ENCODE results near the gene BLVRB.

DNA sequence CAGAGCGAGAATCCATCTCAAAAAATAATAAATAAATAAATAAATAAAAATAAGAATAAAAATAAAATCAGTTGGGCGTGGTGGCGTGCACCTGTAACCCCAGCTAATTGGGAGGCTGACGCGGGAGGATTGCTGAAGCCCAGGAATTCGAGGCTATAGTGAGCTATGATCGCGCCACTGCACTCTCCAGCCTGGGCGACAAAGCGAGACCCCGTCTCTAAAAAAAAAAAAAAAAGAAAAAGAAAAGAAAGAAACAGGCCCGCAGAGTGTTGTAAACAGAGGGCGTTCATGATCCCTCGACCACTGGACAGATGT is 45.1 kb downstream of the BLVRB start:
- TF ChIP-seq TCF7L2 (IDR thresholded peaks at IDR 0.05; ENCODE audit: borderline replicate concordance, extremely low read depth, insufficient read depth, insufficient read length): no peak
- TF ChIP-seq, protein P1, sequence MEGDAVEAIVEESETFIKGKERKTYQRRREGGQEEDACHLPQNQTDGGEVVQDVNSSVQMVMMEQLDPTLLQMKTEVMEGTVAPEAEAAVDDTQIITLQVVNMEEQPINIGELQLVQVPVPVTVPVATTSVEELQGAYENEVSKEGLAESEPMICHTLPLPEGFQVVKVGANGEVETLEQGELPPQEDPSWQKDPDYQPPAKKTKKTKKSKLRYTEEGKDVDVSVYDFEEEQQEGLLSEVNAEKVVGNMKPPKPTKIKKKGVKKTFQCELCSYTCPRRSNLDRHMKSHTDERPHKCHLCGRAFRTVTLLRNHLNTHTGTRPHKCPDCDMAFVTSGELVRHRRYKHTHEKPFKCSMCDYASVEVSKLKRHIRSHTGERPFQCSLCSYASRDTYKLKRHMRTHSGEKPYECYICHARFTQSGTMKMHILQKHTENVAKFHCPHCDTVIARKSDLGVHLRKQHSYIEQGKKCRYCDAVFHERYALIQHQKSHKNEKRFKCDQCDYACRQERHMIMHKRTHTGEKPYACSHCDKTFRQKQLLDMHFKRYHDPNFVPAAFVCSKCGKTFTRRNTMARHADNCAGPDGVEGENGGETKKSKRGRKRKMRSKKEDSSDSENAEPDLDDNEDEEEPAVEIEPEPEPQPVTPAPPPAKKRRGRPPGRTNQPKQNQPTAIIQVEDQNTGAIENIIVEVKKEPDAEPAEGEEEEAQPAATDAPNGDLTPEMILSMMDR (IDR thresholded peaks at IDR 0.05 in 2 of 3, conservative IDR thresholded peaks at IDR 0.05 in 1 of 3; ENCODE audit: borderline replicate concordance in 1 of 3, insufficient read depth in 1 of 3, low read depth in 2 of 3, low read length in 2 of 3): no peak
- TF ChIP-seq EZH2 (IDR thresholded peaks at IDR 0.05): no peak
- TF ChIP-seq, protein P2, sequence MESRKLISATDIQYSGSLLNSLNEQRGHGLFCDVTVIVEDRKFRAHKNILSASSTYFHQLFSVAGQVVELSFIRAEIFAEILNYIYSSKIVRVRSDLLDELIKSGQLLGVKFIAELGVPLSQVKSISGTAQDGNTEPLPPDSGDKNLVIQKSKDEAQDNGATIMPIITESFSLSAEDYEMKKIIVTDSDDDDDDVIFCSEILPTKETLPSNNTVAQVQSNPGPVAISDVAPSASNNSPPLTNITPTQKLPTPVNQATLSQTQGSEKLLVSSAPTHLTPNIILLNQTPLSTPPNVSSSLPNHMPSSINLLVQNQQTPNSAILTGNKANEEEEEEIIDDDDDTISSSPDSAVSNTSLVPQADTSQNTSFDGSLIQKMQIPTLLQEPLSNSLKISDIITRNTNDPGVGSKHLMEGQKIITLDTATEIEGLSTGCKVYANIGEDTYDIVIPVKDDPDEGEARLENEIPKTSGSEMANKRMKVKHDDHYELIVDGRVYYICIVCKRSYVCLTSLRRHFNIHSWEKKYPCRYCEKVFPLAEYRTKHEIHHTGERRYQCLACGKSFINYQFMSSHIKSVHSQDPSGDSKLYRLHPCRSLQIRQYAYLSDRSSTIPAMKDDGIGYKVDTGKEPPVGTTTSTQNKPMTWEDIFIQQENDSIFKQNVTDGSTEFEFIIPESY (IDR thresholded peaks at IDR 0.05; ENCODE audit: extremely low read depth, insufficient replicate concordance, low read length): no peak
- no peak for TF ChIP-seq RAD21 (IDR thresholded peaks at IDR 0.05; ENCODE audit: low read depth)
- TF ChIP-seq POLR2AphosphoS5 (IDR thresholded peaks at IDR 0.05; ENCODE audit: low read depth, low read length): no peak
- TF ChIP-seq SP1 (IDR thresholded peaks at IDR 0.05; ENCODE audit: low read depth): no peak
- no peak for TF ChIP-seq ZNF274 (IDR thresholded peaks at IDR 0.05; ENCODE audit: low read depth, low read length)
- TF ChIP-seq, protein P3, sequence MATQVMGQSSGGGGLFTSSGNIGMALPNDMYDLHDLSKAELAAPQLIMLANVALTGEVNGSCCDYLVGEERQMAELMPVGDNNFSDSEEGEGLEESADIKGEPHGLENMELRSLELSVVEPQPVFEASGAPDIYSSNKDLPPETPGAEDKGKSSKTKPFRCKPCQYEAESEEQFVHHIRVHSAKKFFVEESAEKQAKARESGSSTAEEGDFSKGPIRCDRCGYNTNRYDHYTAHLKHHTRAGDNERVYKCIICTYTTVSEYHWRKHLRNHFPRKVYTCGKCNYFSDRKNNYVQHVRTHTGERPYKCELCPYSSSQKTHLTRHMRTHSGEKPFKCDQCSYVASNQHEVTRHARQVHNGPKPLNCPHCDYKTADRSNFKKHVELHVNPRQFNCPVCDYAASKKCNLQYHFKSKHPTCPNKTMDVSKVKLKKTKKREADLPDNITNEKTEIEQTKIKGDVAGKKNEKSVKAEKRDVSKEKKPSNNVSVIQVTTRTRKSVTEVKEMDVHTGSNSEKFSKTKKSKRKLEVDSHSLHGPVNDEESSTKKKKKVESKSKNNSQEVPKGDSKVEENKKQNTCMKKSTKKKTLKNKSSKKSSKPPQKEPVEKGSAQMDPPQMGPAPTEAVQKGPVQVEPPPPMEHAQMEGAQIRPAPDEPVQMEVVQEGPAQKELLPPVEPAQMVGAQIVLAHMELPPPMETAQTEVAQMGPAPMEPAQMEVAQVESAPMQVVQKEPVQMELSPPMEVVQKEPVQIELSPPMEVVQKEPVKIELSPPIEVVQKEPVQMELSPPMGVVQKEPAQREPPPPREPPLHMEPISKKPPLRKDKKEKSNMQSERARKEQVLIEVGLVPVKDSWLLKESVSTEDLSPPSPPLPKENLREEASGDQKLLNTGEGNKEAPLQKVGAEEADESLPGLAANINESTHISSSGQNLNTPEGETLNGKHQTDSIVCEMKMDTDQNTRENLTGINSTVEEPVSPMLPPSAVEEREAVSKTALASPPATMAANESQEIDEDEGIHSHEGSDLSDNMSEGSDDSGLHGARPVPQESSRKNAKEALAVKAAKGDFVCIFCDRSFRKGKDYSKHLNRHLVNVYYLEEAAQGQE (IDR thresholded peaks at IDR 0.05; ENCODE audit: low read depth): no peak
- no peak for TF ChIP-seq YY1 (IDR thresholded peaks at IDR 0.05; ENCODE audit: extremely low read depth, insufficient replicate concordance, low read depth, low read length)
- no peak for TF ChIP-seq SIN3A (IDR thresholded peaks at IDR 0.05; ENCODE audit: low read depth)
